Measurements from ENCODE around the gene PNMT. TPM values are rescaled to one million over a fixed set of nuclear protein-coding genes. Genes with fewer than 3 reads are reported as not detected.

The PNMT gene
- total RNA-seq, 1 experiment from 2014 or later = 2.4 TPM

GRCh38 chr17:39694593-39694992 is 26.3 kb downstream of the PNMT start:
- no peak for ATAC-seq
- no peak overlapping the region for H3K4me3 ChIP-seq (ENCODE audit: low read depth in 2 of 2, low read length in 2 of 2)
- ChIA-PET CTCF (interaction anchor here (0.7 to 0.8 kb wide), 2 partner anchors 10 to 28 kb away, joined by 3 to 6 read pairs; no protein-coding TSS in a partner anchor), POLR2A (no interaction called here)
- intact Hi-C loops (cut with micrococcal nuclease; ENCODE audit: unreplicated experiment) = no loop called here
- no peak for DNase-seq (ENCODE audit: low read depth, low spot score)
- H3K27ac ChIP-seq (ENCODE audit: low read length) = no peak overlapping the region
- no TSS peak for BruUV-seq (replicated peaks)
- H3K4me1 ChIP-seq (ENCODE audit: control insufficient read depth, insufficient read depth, low read length) = peaks cover 5% of the 10 kb centered on the region
- no peaks in the 10 kb centered on the region for H3K9me3 ChIP-seq (ENCODE audit: control insufficient read depth, insufficient read depth, low read depth, low read length)
- in situ Hi-C loops (cut with HindIII; ENCODE audit: low pct_unique_long_range_greater_than_20kb, low sequenced_read_pairs) = no loop called here
- TF ChIP-seq POLR2AphosphoS5 (IDR thresholded peaks at IDR 0.05; ENCODE audit: low read depth, low read length) = no peak
- no peak for TF ChIP-seq SIN3A (IDR thresholded peaks at IDR 0.05; ENCODE audit: borderline replicate concordance, insufficient read depth, low read depth, low read length)
- no peak for TF ChIP-seq TCF7L2 (IDR thresholded peaks at IDR 0.05; ENCODE audit: low read depth, low read length)
- TF ChIP-seq REST (IDR thresholded peaks at IDR 0.05; ENCODE audit: insufficient read depth in 1 of 2, low read depth in 2 of 2, low read length in 1 of 2) = no peak
- TF ChIP-seq CTCF (IDR thresholded peaks at IDR 0.05) = no peak
- H3K27me3 ChIP-seq (ENCODE audit: control insufficient read depth, insufficient read depth, low read length) = no peaks in the 10 kb centered on the region
- no peaks in the 10 kb centered on the region for H3K36me3 ChIP-seq (ENCODE audit: control insufficient read depth, insufficient read depth, low read length)

GRCh38 chr17:39695089-39695474 is 26.8 kb downstream of the PNMT start:
- no TSS peak for BruUV-seq (replicated peaks)
- intact Hi-C loops (cut with micrococcal nuclease; ENCODE audit: unreplicated experiment) (no loop called here), in situ Hi-C loops (cut with HindIII; ENCODE audit: low pct_unique_long_range_greater_than_20kb, low sequenced_read_pairs) (no loop called here)
- Histone ChIP-seq H3K4me1 (ENCODE audit: control insufficient read depth, insufficient read depth, low read length) (peaks cover 6% of the 10 kb centered on the region), H3K36me3 (ENCODE audit: control insufficient read depth, insufficient read depth, low read length) (no peaks in the 10 kb centered on the region; the same call in 1 of the 2 replicates), H3K27ac (ENCODE audit: low read length) (no peak overlapping the region), H3K27me3 (ENCODE audit: control insufficient read depth, insufficient read depth, low read length) (no peaks in the 10 kb centered on the region), H3K4me3 (ENCODE audit: low read depth in 2 of 2, low read length in 2 of 2) (no peak overlapping the region), H3K9me3 (ENCODE audit: control insufficient read depth, insufficient read depth, low read depth, low read length) (no peaks in the 10 kb centered on the region)
- no peak for DNase-seq (ENCODE audit: low read depth, low spot score)
- TF ChIP-seq REST (IDR thresholded peaks at IDR 0.05; ENCODE audit: insufficient read depth in 1 of 2, low read depth in 2 of 2, low read length in 1 of 2) (no peak), TCF7L2 (IDR thresholded peaks at IDR 0.05; ENCODE audit: low read depth, low read length) (no peak), SIN3A (IDR thresholded peaks at IDR 0.05; ENCODE audit: borderline replicate concordance, insufficient read depth, low read depth, low read length) (no peak), CTCF (IDR thresholded peaks at IDR 0.05) (no peak), POLR2AphosphoS5 (IDR thresholded peaks at IDR 0.05; ENCODE audit: low read depth, low read length) (no peak)
- POLR2A ChIA-PET = interaction anchor here (0.5 kb wide), 1 partner anchor 35 kb away, joined by 4 read pairs; no protein-coding TSS in a partner anchor
- no peak for ATAC-seq
- CTCF ChIA-PET = interaction anchor here (0.7 to 0.8 kb wide), 2 partner anchors 10 to 576 kb away, joined by 3 to 6 read pairs; no protein-coding TSS in a partner anchor
